Measurements from ENCODE around the gene ALOX12B. TPM values are rescaled to one million over a fixed set of nuclear protein-coding genes. Genes with fewer than 3 reads are reported as not detected.
"Not testable (repeated sequence)": the region's sequence is repeated elsewhere in the genome, so short reads cannot be mapped to it uniquely, and the experiment has no call there.

The ALOX12B gene
- total RNA-seq, 1 experiment from 2014 or later, result 0.22 TPM

DNA sequence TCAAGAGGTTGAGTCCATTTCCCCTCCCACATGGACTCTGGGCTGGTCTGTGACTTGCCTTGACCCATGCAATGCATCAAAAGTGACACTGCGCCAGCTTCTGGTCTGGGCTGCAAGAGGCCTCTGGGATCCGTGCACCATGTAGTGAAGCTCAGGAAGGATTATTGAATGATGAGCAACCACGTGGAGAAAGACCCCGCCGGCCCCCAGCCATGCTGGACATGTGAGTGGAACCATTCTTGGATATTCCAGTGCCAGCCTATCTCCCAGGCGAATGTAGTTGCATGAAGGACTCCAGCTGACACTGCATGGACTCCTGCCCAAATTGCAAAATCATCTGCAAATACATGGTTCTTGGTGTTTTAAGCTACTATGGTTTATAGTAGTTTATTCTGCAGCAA is 56.3 kb downstream of the ALOX12B start:
- Histone ChIP-seq H3K79me2 (ENCODE audit: low read length) (no peaks in the 10 kb centered on the region), H3K9me3 (ENCODE audit: low read length) (no peaks in the 10 kb centered on the region), H4K20me1 (ENCODE audit: insufficient read depth, low read depth, low read length) (no peaks in the 10 kb centered on the region), H3K4me3 (ENCODE audit: low read length) (no peak overlapping the region), H3K27ac (ENCODE audit: low read length) (no peak overlapping the region), H3K4me2 (ENCODE audit: low read depth, low read length, poor library complexity, severe bottlenecking) (no peak overlapping the region), H3K4me1 (ENCODE audit: low read length) (no peaks in the 10 kb centered on the region), H3K27me3 (ENCODE audit: low read length) (peaks cover 5% of the 10 kb centered on the region; the same call in 1 of the 2 replicates), H3K9ac (ENCODE audit: low read length) (no peak overlapping the region), H3K36me3 (ENCODE audit: insufficient read depth, low read length) (no peaks in the 10 kb centered on the region), H3K9me2 (replicated peaks; ENCODE audit: insufficient read depth, low read length) (no peaks in the 10 kb centered on the region), H2AFZ (ENCODE audit: low read length) (no peak overlapping the region)
- DNase-seq, result no peak

DNA sequence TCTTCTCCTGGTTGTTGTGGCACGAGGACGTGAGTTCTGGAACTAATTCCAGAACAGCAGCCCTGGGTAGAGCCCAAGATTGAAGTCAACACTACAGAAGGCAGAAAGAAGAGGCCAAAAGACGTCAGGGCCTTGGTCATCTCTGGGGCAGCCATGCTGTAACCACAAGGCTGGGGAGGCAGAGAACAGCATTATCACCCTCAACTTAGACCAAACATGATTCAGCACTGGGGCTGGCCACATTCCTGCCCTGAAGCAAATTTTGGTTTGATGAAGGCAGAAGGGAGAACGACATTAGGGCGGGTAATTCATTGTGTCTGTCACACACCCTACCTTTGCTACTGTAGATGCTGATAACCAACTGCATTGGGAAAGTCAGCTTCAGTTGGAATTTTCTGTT is 58.4 kb downstream of the ALOX12B start:
- Histone ChIP-seq H3K4me3 (ENCODE audit: low read length) (no peak overlapping the region), H3K9me2 (replicated peaks; ENCODE audit: insufficient read depth, low read length) (no peaks in the 10 kb centered on the region), H3K27me3 (ENCODE audit: low read length) (peaks cover 5% of the 10 kb centered on the region; the same call in 1 of the 2 replicates), H3K9me3 (ENCODE audit: low read length) (no peaks in the 10 kb centered on the region), H4K20me1 (ENCODE audit: insufficient read depth, low read depth, low read length) (no peaks in the 10 kb centered on the region), H3K79me2 (ENCODE audit: low read length) (no peaks in the 10 kb centered on the region), H3K4me1 (ENCODE audit: low read length) (no peaks in the 10 kb centered on the region), H3K27ac (ENCODE audit: low read length) (no peak overlapping the region), H3K36me3 (ENCODE audit: insufficient read depth, low read length) (no peaks in the 10 kb centered on the region), H3K4me2 (ENCODE audit: low read depth, low read length, poor library complexity, severe bottlenecking) (no peak overlapping the region), H3K9ac (ENCODE audit: low read length) (no peak overlapping the region), H2AFZ (ENCODE audit: low read length) (no peak overlapping the region)
- no peak for DNase-seq

- H3K9me2 ChIP-seq (replicated peaks; ENCODE audit: insufficient read depth, low read length), result no peaks in the 10 kb centered on the region
- H3K36me3 ChIP-seq (ENCODE audit: insufficient read depth, low read length), result no peaks in the 10 kb centered on the region
- no peak overlapping the region for H3K27ac ChIP-seq (ENCODE audit: low read length)
- no peaks in the 10 kb centered on the region for H3K9me3 ChIP-seq (ENCODE audit: low read length)
- no peak overlapping the region for H2AFZ ChIP-seq (ENCODE audit: low read length)
- no peak overlapping the region for H3K9ac ChIP-seq (ENCODE audit: low read length)
- H3K4me1 ChIP-seq (ENCODE audit: low read length), result no peaks in the 10 kb centered on the region
- no peak overlapping the region for H3K4me2 ChIP-seq (ENCODE audit: low read depth, low read length, poor library complexity, severe bottlenecking)
- no peaks in the 10 kb centered on the region for H4K20me1 ChIP-seq (ENCODE audit: insufficient read depth, low read depth, low read length)
- H3K79me2 ChIP-seq (ENCODE audit: low read length), result no peaks in the 10 kb centered on the region
- no peak for DNase-seq
- H3K4me3 ChIP-seq (ENCODE audit: low read length), result no peak overlapping the region
- peaks cover 5% of the 10 kb centered on the region; the same call in 1 of the 2 replicates for H3K27me3 ChIP-seq (ENCODE audit: low read length)
These were observed 62.2 kb downstream of the ALOX12B start for GRCh38 chr17:8025176-8025911.

GRCh38 chr17:8024161-8024560 is 63.4 kb downstream of the ALOX12B start:
- H3K36me3 ChIP-seq (ENCODE audit: insufficient read depth, low read length); DNase-seq; H3K4me3 ChIP-seq (ENCODE audit: low read length); H3K9me2 ChIP-seq (replicated peaks; ENCODE audit: insufficient read depth, low read length); H3K27me3 ChIP-seq (ENCODE audit: low read length); H2AFZ ChIP-seq (ENCODE audit: low read length); H3K27ac ChIP-seq (ENCODE audit: low read length); H3K4me1 ChIP-seq (ENCODE audit: low read length); H3K9me3 ChIP-seq (ENCODE audit: low read length); H4K20me1 ChIP-seq (ENCODE audit: insufficient read depth, low read depth, low read length); H3K9ac ChIP-seq (ENCODE audit: low read length); H3K4me2 ChIP-seq (ENCODE audit: low read depth, low read length, poor library complexity, severe bottlenecking); H3K79me2 ChIP-seq (ENCODE audit: low read length): not testable (repeated sequence)

Small RNAs within 50 kb of the gene (small RNA-seq; reads per million reads assigned to genes)
- gene MIR4314, result not detected

Other genes with a start within 250 kb of the ALOX12B start
- 0.69 and 1.4 TPM in 2 replicates for gene TMEM88, start 232.7 kb downstream of the ALOX12B start, total RNA-seq (2014; rRNA removed; shearing (Covaris generic); ENCODE audit: low replicate concordance)
- gene NAA38, start 230.2 kb downstream of the ALOX12B start, total RNA-seq (2014; rRNA removed; shearing (Covaris generic); ENCODE audit: low replicate concordance), result 313 and 321 TPM in 2 replicates
- 8.5 and 10.9 TPM in 2 replicates for gene CYB5D1, start 229.7 kb downstream of the ALOX12B start, total RNA-seq (2014; rRNA removed; shearing (Covaris generic); ENCODE audit: low replicate concordance)
- gene CHD3, start 198.9 kb downstream of the ALOX12B start, total RNA-seq (2014; rRNA removed; shearing (Covaris generic); ENCODE audit: low replicate concordance), result 191 and 346 TPM in 2 replicates
- gene RNF227, start 171.4 kb downstream of the ALOX12B start, total RNA-seq (2014; rRNA removed; shearing (Covaris generic); ENCODE audit: low replicate concordance), result 2.1 and 3.5 TPM in 2 replicates
- gene KCNAB3, start 157.9 kb downstream of the ALOX12B start, total RNA-seq (2014; rRNA removed; shearing (Covaris generic); ENCODE audit: low replicate concordance), result 5.6 and 10.0 TPM in 2 replicates
- 54.4 and 60.8 TPM in 2 replicates for gene TRAPPC1, start 155.8 kb downstream of the ALOX12B start, total RNA-seq (2014; rRNA removed; shearing (Covaris generic); ENCODE audit: low replicate concordance)
- gene CNTROB, start 155.5 kb downstream of the ALOX12B start, total RNA-seq (2014; rRNA removed; shearing (Covaris generic); ENCODE audit: low replicate concordance), result 14.6 and 28.5 TPM in 2 replicates
- not detected in 2 replicates for gene GUCY2D, start 85.1 kb downstream of the ALOX12B start, total RNA-seq (2014; rRNA removed; shearing (Covaris generic); ENCODE audit: low replicate concordance)
- not detected in 2 replicates for gene ALOX15B, start 48.7 kb downstream of the ALOX12B start, total RNA-seq (2014; rRNA removed; shearing (Covaris generic); ENCODE audit: low replicate concordance)
- gene ALOXE3, start 30.8 kb upstream of the ALOX12B start, total RNA-seq (2014; rRNA removed; shearing (Covaris generic); ENCODE audit: low replicate concordance), result 0.18 TPM in 1 of 2 replicates, not detected in the other
- gene HES7, start 36.4 kb upstream of the ALOX12B start, total RNA-seq (2014; rRNA removed; shearing (Covaris generic); ENCODE audit: low replicate concordance), result 0.37 and 2.1 TPM in 2 replicates
- gene PER1, start 64.7 kb upstream of the ALOX12B start, total RNA-seq (2014; rRNA removed; shearing (Covaris generic); ENCODE audit: low replicate concordance), result 12.7 and 24.0 TPM in 2 replicates
- 24.5 and 47.7 TPM in 2 replicates for gene VAMP2, start 75.2 kb upstream of the ALOX12B start, total RNA-seq (2014; rRNA removed; shearing (Covaris generic); ENCODE audit: low replicate concordance)
- 70.7 and 134 TPM in 2 replicates for gene TMEM107, start 88.7 kb upstream of the ALOX12B start, total RNA-seq (2014; rRNA removed; shearing (Covaris generic); ENCODE audit: low replicate concordance)
- gene BORCS6, start 102.5 kb upstream of the ALOX12B start, total RNA-seq (2014; rRNA removed; shearing (Covaris generic); ENCODE audit: low replicate concordance), result 10.3 and 34.4 TPM in 2 replicates
- gene AURKB, start 122.9 kb upstream of the ALOX12B start, total RNA-seq (2014; rRNA removed; shearing (Covaris generic); ENCODE audit: low replicate concordance), result 71.0 and 82.4 TPM in 2 replicates
- gene CTC1, start 160.3 kb upstream of the ALOX12B start, total RNA-seq (2014; rRNA removed; shearing (Covaris generic); ENCODE audit: low replicate concordance), result 16.4 and 19.7 TPM in 2 replicates
- 39.9 and 129 TPM in 2 replicates for gene PFAS, start 161.6 kb upstream of the ALOX12B start, total RNA-seq (2014; rRNA removed; shearing (Covaris generic); ENCODE audit: low replicate concordance)
- 25.5 and 41.3 TPM in 2 replicates for gene RANGRF, start 201.0 kb upstream of the ALOX12B start, total RNA-seq (2014; rRNA removed; shearing (Covaris generic); ENCODE audit: low replicate concordance)
- gene SLC25A35, start 207.7 kb upstream of the ALOX12B start, total RNA-seq (2014; rRNA removed; shearing (Covaris generic); ENCODE audit: low replicate concordance), result 4.8 and 7.6 TPM in 2 replicates
- not detected in 2 replicates for gene ARHGEF15, start 222.5 kb upstream of the ALOX12B start, total RNA-seq (2014; rRNA removed; shearing (Covaris generic); ENCODE audit: low replicate concordance)

Measured in Karpas-422 (cell line).